ENCODE data around the gene FBXL7. TPM values are rescaled to one million over a fixed set of nuclear protein-coding genes. Genes with fewer than 3 reads are reported as not detected.

The FBXL7 gene
- total RNA-seq, 2 experiments from 2014 or later, result not detected

- CTCF ChIA-PET (ENCODE audit: unreplicated experiment), result no interaction called here
- no peaks in the 10 kb centered on the region for H3K36me3 ChIP-seq (ENCODE audit: insufficient read depth, low read length)
- no peaks in the 10 kb centered on the region for H4K20me1 ChIP-seq (ENCODE audit: insufficient read depth, low read length)
- no peak overlapping the region for H3K27ac ChIP-seq (ENCODE audit: low read depth, low read length, poor library complexity, severe bottlenecking)
- no peak overlapping the region for H3K4me2 ChIP-seq (ENCODE audit: low read length)
- H3K4me3 ChIP-seq (ENCODE audit: low read depth, low read length, poor library complexity, severe bottlenecking), result no peak overlapping the region
- H3K79me2 ChIP-seq (ENCODE audit: insufficient read depth, low read depth, low read length), result no peaks in the 10 kb centered on the region
- H2AFZ ChIP-seq (ENCODE audit: low read length), result no peak overlapping the region
- DNase-seq (ENCODE audit: low spot score), result no peak
- no TSS peak for BruUV-seq (replicated peaks)
- no peak for TF ChIP-seq EZH2phosphoT487 (IDR thresholded peaks at IDR 0.05; ENCODE audit: borderline replicate concordance, low read depth, low read length)
- TF ChIP-seq CTCF (conservative IDR thresholded peaks at IDR 0.05; ENCODE audit: low read length), result no peak
- POLR2A ChIA-PET, result interaction anchor here (0.8 kb wide), 1 partner anchor 10 kb away, joined by 3 read pairs; no protein-coding TSS in a partner anchor
- no peaks in the 10 kb centered on the region for H3K9me3 ChIP-seq (ENCODE audit: low read length)
- no peaks in the 10 kb centered on the region for H3K4me1 ChIP-seq (ENCODE audit: insufficient read depth, low read length, poor library complexity, severe bottlenecking)
- H3K9me2 ChIP-seq (ENCODE audit: insufficient read depth, low read length), result no peaks in the 10 kb centered on the region
- intact Hi-C loops (cut with micrococcal nuclease; ENCODE audit: unreplicated experiment), result no loop called here
Measured at GRCh38 chr5:15789642-15790041, 289.7 kb downstream of the FBXL7 start.

GRCh38 chr5:15790446-15791018, 290.6 kb downstream of the FBXL7 start:
- ChIA-PET POLR2A (interaction anchor here (0.8 kb wide), 1 partner anchor 11 kb away, joined by 3 read pairs; no protein-coding TSS in a partner anchor), CTCF (ENCODE audit: unreplicated experiment) (no interaction called here)
- intact Hi-C loops (cut with micrococcal nuclease; ENCODE audit: unreplicated experiment), result no loop called here
- Histone ChIP-seq H3K4me1 (ENCODE audit: insufficient read depth, low read length, poor library complexity, severe bottlenecking) (no peaks in the 10 kb centered on the region), H3K9me3 (ENCODE audit: low read length) (no peaks in the 10 kb centered on the region), H3K27ac (ENCODE audit: low read depth, low read length, poor library complexity, severe bottlenecking) (no peak overlapping the region), H2AFZ (ENCODE audit: low read length) (no peak overlapping the region), H3K4me3 (ENCODE audit: low read depth, low read length, poor library complexity, severe bottlenecking) (no peak overlapping the region), H3K79me2 (ENCODE audit: insufficient read depth, low read depth, low read length) (no peaks in the 10 kb centered on the region), H4K20me1 (ENCODE audit: insufficient read depth, low read length) (no peaks in the 10 kb centered on the region), H3K9me2 (ENCODE audit: insufficient read depth, low read length) (no peaks in the 10 kb centered on the region), H3K36me3 (ENCODE audit: insufficient read depth, low read length) (no peaks in the 10 kb centered on the region), H3K4me2 (ENCODE audit: low read length) (no peak overlapping the region)
- BruUV-seq (replicated peaks), result no TSS peak
- TF ChIP-seq EZH2phosphoT487 (IDR thresholded peaks at IDR 0.05; ENCODE audit: borderline replicate concordance, low read depth, low read length), result no peak
- no peak for TF ChIP-seq CTCF (conservative IDR thresholded peaks at IDR 0.05; ENCODE audit: low read length)
- DNase-seq (ENCODE audit: low spot score), result no peak

GRCh38 chr5:15791274-15791673, 291.3 kb downstream of the FBXL7 start:
- no peaks in the 10 kb centered on the region for H3K79me2 ChIP-seq (ENCODE audit: insufficient read depth, low read depth, low read length)
- no peaks in the 10 kb centered on the region for H3K4me1 ChIP-seq (ENCODE audit: insufficient read depth, low read length, poor library complexity, severe bottlenecking)
- no peak for TF ChIP-seq CTCF (conservative IDR thresholded peaks at IDR 0.05; ENCODE audit: low read length)
- TF ChIP-seq EZH2phosphoT487 (IDR thresholded peaks at IDR 0.05; ENCODE audit: borderline replicate concordance, low read depth, low read length), result no peak
- BruUV-seq (replicated peaks), result no TSS peak
- no peak overlapping the region for H2AFZ ChIP-seq (ENCODE audit: low read length)
- H3K27ac ChIP-seq (ENCODE audit: low read depth, low read length, poor library complexity, severe bottlenecking), result no peak overlapping the region
- no peaks in the 10 kb centered on the region for H3K9me3 ChIP-seq (ENCODE audit: low read length)
- no peak overlapping the region for H3K4me3 ChIP-seq (ENCODE audit: low read depth, low read length, poor library complexity, severe bottlenecking)
- no peak overlapping the region for H3K4me2 ChIP-seq (ENCODE audit: low read length)
- ChIA-PET CTCF (ENCODE audit: unreplicated experiment) (no interaction called here), POLR2A (no interaction called here)
- H4K20me1 ChIP-seq (ENCODE audit: insufficient read depth, low read length), result no peaks in the 10 kb centered on the region
- no peaks in the 10 kb centered on the region for H3K9me2 ChIP-seq (ENCODE audit: insufficient read depth, low read length)
- H3K36me3 ChIP-seq (ENCODE audit: insufficient read depth, low read length), result no peaks in the 10 kb centered on the region
- no peak for DNase-seq (ENCODE audit: low spot score)
- intact Hi-C loops (cut with micrococcal nuclease; ENCODE audit: unreplicated experiment), result no loop called here
